HepG2 (cell line): ENCODE results near the gene LMX1B. TPM values are rescaled to one million over a fixed set of nuclear protein-coding genes. Genes with fewer than 3 reads are reported as not detected.

Experiments
- ARNTL ChIP-seq: sonication (generic); formaldehyde crosslinking; IDR thresholded peaks from 2 replicates; pipeline ENCODE4 v1.4.0; 2020; ENCODE audit warnings: mild to moderate bottlenecking, missing genetic modification reagents
- EP300 ChIP-seq, 3 experiments: sonication (generic) in 1 of 3; formaldehyde crosslinking in 1 of 3; IDR thresholded peaks; 2 replicates each; pipeline versions ENCODE4 v1.5.1 to v1.6.1; 2011 to 2020; ENCODE audit warnings: low read depth in 2 of 3, low read length in 2 of 3, borderline replicate concordance in 1 of 3, improper control_type of control experiment in 1 of 3, mild to moderate bottlenecking in 1 of 3, missing genetic modification reagents in 1 of 3, moderate library complexity in 1 of 3
- GPN1 ChIP-seq: sonication (generic); formaldehyde crosslinking; IDR thresholded peaks from 2 replicates; pipeline ENCODE4 v1.5.1; 2020; ENCODE audit warnings: missing genetic modification reagents, borderline replicate concordance
- HNRNPK ChIP-seq: fragments of 200-400 bp; formaldehyde crosslinking; IDR thresholded peaks from 2 replicates; pipeline ENCODE4 v1.6.1; 2018; ENCODE audit warnings: low read length, low read depth, moderate library complexity, mild to moderate bottlenecking; ENCODE audit not compliant: poor library complexity, severe bottlenecking
- HNRNPUL1 ChIP-seq: fragments of 200-400 bp; formaldehyde crosslinking; IDR thresholded peaks from 2 replicates; pipeline ENCODE4 v1.6.1; 2017; ENCODE audit warnings: low read depth, mild to moderate bottlenecking, low read length, moderate library complexity
- KDM3A ChIP-seq: IDR thresholded peaks from 2 replicates; pipeline ENCODE4 v1.6.1; 2018; ENCODE audit warnings: low read depth, missing compliant biosample characterization
- MIXL1 ChIP-seq: IDR thresholded peaks from 2 replicates; pipeline ENCODE4 v1.6.1; 2016
- MXI1 ChIP-seq: IDR thresholded peaks from 3 replicates; pipeline ENCODE4 v1.6.1; 2012; ENCODE audit warnings: low read depth, low read length, inconsistent platforms, borderline replicate concordance
- PHF21A ChIP-seq: sonication (generic); formaldehyde crosslinking; IDR thresholded peaks from 2 replicates; pipeline ENCODE4 v1.5.0; 2020; ENCODE audit warnings: mild to moderate bottlenecking, missing genetic modification reagents
- POLR2G ChIP-seq: fragments of 200-400 bp; formaldehyde crosslinking; IDR thresholded peaks from 2 replicates; pipeline ENCODE4 v1.6.1; 2018; ENCODE audit warnings: mild to moderate bottlenecking, low read depth, low read length, moderate library complexity
- PRDM15 ChIP-seq: sonication (generic); formaldehyde crosslinking; IDR thresholded peaks from 2 replicates; pipeline ENCODE4 v1.4.0; 2020; ENCODE audit warnings: missing genetic modification reagents
- REPIN1 ChIP-seq: sonication (generic); formaldehyde crosslinking; IDR thresholded peaks from 2 replicates; pipeline ENCODE4 v1.8.0; 2022; ENCODE audit warnings: missing genetic modification reagents, low read depth, mild to moderate bottlenecking, borderline replicate concordance
- TAF1 ChIP-seq: sonication (generic); formaldehyde crosslinking; IDR thresholded peaks from 2 replicates; pipeline ENCODE4 v1.4.0; 2020; ENCODE audit warnings: missing genetic modification reagents
- ZBED4 ChIP-seq: sonication (generic); formaldehyde crosslinking; IDR thresholded peaks from 2 replicates; pipeline ENCODE4 v1.4.0; 2020; ENCODE audit warnings: missing genetic modification reagents, borderline replicate concordance
- ZMAT3 ChIP-seq: sonication (generic); formaldehyde crosslinking; conservative IDR thresholded peaks from 2 replicates; pipeline ENCODE4 v1.7.0; 2021; ENCODE audit warnings: missing genetic modification reagents
- ZNF331 ChIP-seq: sonication (generic); formaldehyde crosslinking; IDR thresholded peaks from 2 replicates; pipeline ENCODE4 v1.4.0; 2020; ENCODE audit warnings: missing genetic modification reagents
- ZNF660 ChIP-seq: sonication (generic); formaldehyde crosslinking; IDR thresholded peaks from 2 replicates; pipeline ENCODE4 v1.5.1; 2020; ENCODE audit warnings: mild to moderate bottlenecking, low read depth, missing genetic modification reagents, borderline replicate concordance
- ZZZ3 ChIP-seq: sonication (generic); formaldehyde crosslinking; IDR thresholded peaks from 2 replicates; pipeline ENCODE4 v1.4.0; 2020; ENCODE audit warnings: missing genetic modification reagents, mild to moderate bottlenecking, borderline replicate concordance
- polyA plus RNA-seq, 8 experiments: library from polyadenylated mRNA; depleted of rRNA in 3 of 8; stranded (reverse) in 7 of 8; unstranded in 1 of 8; fragments of >200 nt; fragmentation: Illumina TruSeq in 4 of 8; extraction: Trizol in 4 of 8; gene quantifications; 2 replicates each; pipeline versions ENCODE4 v1.2.1 to v1.2.3, GENCODE V29; 2011 to 2016; ENCODE audit warnings: low read depth in 4 of 8, missing spikeins in 1 of 8, mixed read lengths in 1 of 8; ENCODE audit not compliant: insufficient read depth in 1 of 8
- total RNA-seq, 5 experiments: library from RNA; depleted of rRNA; stranded (reverse); fragments of >200 nt; fragmentation: Illumina TruSeq; extraction: Trizol; gene quantifications; 2 replicates each; pipeline ENCODE4 v1.2.3, GENCODE V29; 2016; ENCODE audit warnings: low read depth in 1 of 5
- TF ChIP-seq, protein P1 (sequence below): sonication (generic); formaldehyde crosslinking; IDR thresholded peaks from 2 replicates; pipeline ENCODE4 v1.4.0; 2020; ENCODE audit warnings: missing genetic modification reagents, borderline replicate concordance

Gene LMX1B
- total and polyA plus RNA-seq, 2 of the 13 experiments (the other 11 are each of a cell fraction or from before 2014, with no cell fraction given) = not detected

- TF ChIP-seq PRDM15 (no peak), MIXL1 (no peak), ZBED4 (CRISPR knock-in tag) (no peak), TAF1 (no peak), REPIN1 (CRISPR knock-in tag) (no peak), POLR2G (no peak), HNRNPK (no peak), PHF21A (CRISPR knock-in tag) (no peak), ZZZ3 (no peak), ZMAT3 (no peak), GPN1 (CRISPR knock-in tag) (no peak), ZNF331 (CRISPR knock-in tag) (0 out of 2 replicates have a peak, but pooled peaks have one; percentile 43), EP300 (IDR thresholded peaks at IDR 0.05; ENCODE audit: low read depth in 2 of 2, low read length in 2 of 2) (no peak), EP300 (CRISPR knock-in tag; IDR thresholded peaks at IDR 0.05; ENCODE audit: borderline replicate concordance) (no peak), ARNTL (CRISPR knock-in tag) (peak; percentile 96), HNRNPUL1 (no peak), MXI1 (no peak), KDM3A (CRISPR knock-in tag) (no peak), ZNF660 (CRISPR knock-in tag) (no peak)
- TF ChIP-seq, protein P1, sequence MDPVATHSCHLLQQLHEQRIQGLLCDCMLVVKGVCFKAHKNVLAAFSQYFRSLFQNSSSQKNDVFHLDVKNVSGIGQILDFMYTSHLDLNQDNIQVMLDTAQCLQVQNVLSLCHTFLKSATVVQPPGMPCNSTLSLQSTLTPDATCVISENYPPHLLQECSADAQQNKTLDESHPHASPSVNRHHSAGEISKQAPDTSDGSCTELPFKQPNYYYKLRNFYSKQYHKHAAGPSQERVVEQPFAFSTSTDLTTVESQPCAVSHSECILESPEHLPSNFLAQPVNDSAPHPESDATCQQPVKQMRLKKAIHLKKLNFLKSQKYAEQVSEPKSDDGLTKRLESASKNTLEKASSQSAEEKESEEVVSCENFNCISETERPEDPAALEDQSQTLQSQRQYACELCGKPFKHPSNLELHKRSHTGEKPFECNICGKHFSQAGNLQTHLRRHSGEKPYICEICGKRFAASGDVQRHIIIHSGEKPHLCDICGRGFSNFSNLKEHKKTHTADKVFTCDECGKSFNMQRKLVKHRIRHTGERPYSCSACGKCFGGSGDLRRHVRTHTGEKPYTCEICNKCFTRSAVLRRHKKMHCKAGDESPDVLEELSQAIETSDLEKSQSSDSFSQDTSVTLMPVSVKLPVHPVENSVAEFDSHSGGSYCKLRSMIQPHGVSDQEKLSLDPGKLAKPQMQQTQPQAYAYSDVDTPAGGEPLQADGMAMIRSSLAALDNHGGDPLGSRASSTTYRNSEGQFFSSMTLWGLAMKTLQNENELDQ = no peak
Observed at GRCh38 chr9:126704892-126705766, 91.4 kb downstream of the LMX1B start (continued).
